GM18502 (cell line): ENCODE measurements around the gene ZBTB46.
A peak's percentile ranks its signal among the peaks of the same experiment; 100 is the strongest.

ENCODE experiments used
- ATAC-seq: cut with Tn5 transposase; IDR thresholded peaks from one replicate; pipeline ENCODE4 v1.9.1; 2021; ENCODE audit warnings: mild to moderate bottlenecking; ENCODE audit not compliant: unreplicated experiment, poor library complexity

ZBTB46 gene

GRCh38 chr20:63840405-63840828 lies 9.4 kb upstream of the ZBTB46 start:
- no peak for ATAC-seq

GRCh38 chr20:63839620-63840019 lies 8.6 kb upstream of the ZBTB46 start:
- ATAC-seq, result no peak

GRCh38 chr20:63837479-63837878 lies 6.4 kb upstream of the ZBTB46 start:
- no peak for ATAC-seq

GRCh38 chr20:63836458-63837344 lies 5.6 kb upstream of the ZBTB46 start:
- no peak for ATAC-seq

GRCh38 chr20:63835021-63835858 lies 4.2 kb upstream of the ZBTB46 start:
- ATAC-seq, result no peak

GRCh38 chr20:63834491-63834880 lies 3.4 kb upstream of the ZBTB46 start:
- no peak for ATAC-seq

- no peak for ATAC-seq
Measured at GRCh38 chr20:63833776-63834490, 2.9 kb upstream of the ZBTB46 start.

GRCh38 chr20:63831993-63832686 lies 1.1 kb upstream of the ZBTB46 start:
- ATAC-seq, result no peak

GRCh38 chr20:63831646-63831992 lies 555 bp upstream of the ZBTB46 start:
- ATAC-seq, result peak; percentile 36

GRCh38 chr20:63829945-63830835 lies 874 bp downstream of the ZBTB46 start:
- ATAC-seq, result peak; percentile 26

GRCh38 chr20:63829603-63829944 lies 1.5 kb downstream of the ZBTB46 start:
- ATAC-seq, result no peak

GRCh38 chr20:63828951-63829350 lies 2.1 kb downstream of the ZBTB46 start:
- no peak for ATAC-seq

- ATAC-seq, result no peak
Measured at GRCh38 chr20:63828545-63828944, 2.5 kb downstream of the ZBTB46 start.

- no peak for ATAC-seq
Measured at GRCh38 chr20:63828124-63828523, 2.9 kb downstream of the ZBTB46 start.

GRCh38 chr20:63826753-63827152 lies 4.3 kb downstream of the ZBTB46 start:
- ATAC-seq, result no peak

GRCh38 chr20:63825331-63826118 lies 5.5 kb downstream of the ZBTB46 start:
- ATAC-seq, result no peak

- no peak for ATAC-seq
Measured at GRCh38 chr20:63823691-63824311, 7.3 kb downstream of the ZBTB46 start.

GRCh38 chr20:63822276-63822696 lies 8.8 kb downstream of the ZBTB46 start:
- ATAC-seq, result no peak
